COLO668 (cell line): ENCODE data around the gene HOXA4.

Experiments used
- DNase-seq: peaks from one replicate; lab custom pipeline; 2025; ENCODE audit not compliant: unreplicated experiment; lab: John Stamatoyannopoulos, UW

Gene HOXA4

DNA sequence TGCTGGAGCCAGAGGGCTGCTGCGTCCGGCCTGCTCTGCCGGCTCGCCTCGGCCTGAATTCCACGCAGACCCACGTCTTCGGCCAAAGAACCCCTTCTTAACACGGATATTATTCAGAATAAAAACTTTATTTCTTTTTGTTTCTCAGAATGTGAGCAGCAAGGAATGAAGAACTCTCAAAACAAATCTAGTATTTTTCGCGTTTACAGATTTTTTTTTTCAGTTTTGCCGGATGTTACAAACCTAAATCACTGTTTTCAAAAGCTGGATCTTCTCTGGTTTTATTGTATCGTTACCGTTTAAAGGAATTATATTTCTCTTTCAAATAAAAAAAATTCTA, 23.7 kb downstream of the HOXA4 start:
- DNase-seq: no peak

DNA sequence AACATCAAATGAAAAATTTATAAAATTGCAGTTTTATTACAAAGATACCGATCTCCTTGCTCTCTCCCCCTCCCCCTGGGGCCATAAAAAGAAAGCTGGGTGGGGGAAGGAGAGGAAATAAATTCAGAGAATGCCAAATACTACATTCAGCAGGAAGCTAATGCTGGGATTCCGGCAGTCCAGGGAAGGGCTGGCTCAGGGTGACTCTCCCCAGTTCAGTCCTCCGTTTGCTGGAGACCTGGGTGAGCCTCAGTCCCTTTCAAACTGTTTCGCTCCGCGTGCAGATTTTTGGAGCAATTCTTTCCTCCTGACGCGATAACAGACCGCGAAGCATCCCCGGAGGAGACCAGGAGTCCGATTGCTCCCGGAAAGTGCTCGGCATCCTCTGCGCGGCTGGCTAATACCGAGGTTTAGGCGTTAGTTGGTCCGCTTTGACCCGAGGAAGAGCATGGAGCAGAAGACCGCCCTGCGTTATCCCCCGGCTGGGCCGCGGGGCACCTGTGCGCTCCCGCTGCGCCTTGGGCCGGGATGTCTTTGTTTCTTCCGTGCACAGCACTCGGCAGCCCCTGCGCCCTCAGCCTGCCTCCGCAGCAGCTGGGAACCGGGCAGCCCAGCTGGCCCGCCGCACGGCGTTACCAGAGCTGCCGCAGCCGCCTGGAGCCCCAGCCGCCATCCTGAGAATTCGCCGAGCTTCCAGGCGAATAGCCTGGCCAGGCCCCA, 24.2 kb downstream of the HOXA4 start:
- peak; percentile 57 for DNase-seq

GRCh38 chr7:27105301-27106031, 25.1 kb downstream of the HOXA4 start:
- no peak for DNase-seq

GRCh38 chr7:27104341-27105058, 26.1 kb downstream of the HOXA4 start:
- DNase-seq: no peak

DNA sequence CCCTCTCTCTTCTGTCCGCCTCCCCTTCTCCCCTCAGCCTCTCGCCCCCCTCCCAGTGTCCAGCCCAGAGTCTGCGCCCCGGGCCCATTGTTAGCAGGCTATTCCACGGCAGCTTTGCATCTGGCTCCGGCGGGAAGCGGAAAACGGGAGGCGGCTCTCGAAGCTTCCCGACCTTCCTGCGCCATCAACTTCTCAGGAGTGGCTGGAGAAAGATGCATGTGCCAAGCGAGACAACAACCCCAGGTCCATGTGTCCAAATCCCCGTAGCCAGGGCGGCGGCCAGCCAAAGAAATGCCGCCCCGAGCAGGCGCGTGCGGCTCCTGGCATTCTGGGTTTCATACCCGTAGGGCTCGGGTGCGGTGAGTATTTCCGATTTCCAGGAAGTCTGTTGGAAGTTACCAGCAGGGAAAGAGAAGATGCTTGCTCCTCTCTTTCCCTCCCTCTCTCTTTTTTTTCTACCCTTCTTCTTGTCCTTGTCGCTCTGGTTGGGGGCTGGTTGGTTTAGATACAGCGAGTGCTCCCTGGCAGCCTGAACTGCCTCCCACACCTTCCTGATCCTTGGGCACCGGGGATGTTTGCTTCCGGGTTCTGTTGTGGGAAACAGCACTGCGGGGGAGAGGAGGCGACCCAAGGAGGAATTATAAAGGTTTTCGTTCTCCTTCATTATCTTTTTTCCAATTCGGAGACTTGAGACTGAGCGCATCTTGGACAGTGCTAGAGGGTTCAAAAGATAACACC, 26.9 kb downstream of the HOXA4 start:
- DNase-seq: no peak

GRCh38 chr7:27102581-27103442, 27.7 kb downstream of the HOXA4 start, which contains the start of gene HOXA2:
Gene HOXA2 (minus strand): TSS chr7:27102683. CDS start chr7:27102500, 183 bp downstream.
- no peak for DNase-seq

GRCh38 chr7:27101957-27102580, 28.5 kb downstream of the HOXA4 start:
- DNase-seq: no peak

- no peak for DNase-seq
Observed at GRCh38 chr7:27101171-27101956, 29.2 kb downstream of the HOXA4 start.

GRCh38 chr7:27100694-27101170, 29.8 kb downstream of the HOXA4 start:
- no peak for DNase-seq

DNA sequence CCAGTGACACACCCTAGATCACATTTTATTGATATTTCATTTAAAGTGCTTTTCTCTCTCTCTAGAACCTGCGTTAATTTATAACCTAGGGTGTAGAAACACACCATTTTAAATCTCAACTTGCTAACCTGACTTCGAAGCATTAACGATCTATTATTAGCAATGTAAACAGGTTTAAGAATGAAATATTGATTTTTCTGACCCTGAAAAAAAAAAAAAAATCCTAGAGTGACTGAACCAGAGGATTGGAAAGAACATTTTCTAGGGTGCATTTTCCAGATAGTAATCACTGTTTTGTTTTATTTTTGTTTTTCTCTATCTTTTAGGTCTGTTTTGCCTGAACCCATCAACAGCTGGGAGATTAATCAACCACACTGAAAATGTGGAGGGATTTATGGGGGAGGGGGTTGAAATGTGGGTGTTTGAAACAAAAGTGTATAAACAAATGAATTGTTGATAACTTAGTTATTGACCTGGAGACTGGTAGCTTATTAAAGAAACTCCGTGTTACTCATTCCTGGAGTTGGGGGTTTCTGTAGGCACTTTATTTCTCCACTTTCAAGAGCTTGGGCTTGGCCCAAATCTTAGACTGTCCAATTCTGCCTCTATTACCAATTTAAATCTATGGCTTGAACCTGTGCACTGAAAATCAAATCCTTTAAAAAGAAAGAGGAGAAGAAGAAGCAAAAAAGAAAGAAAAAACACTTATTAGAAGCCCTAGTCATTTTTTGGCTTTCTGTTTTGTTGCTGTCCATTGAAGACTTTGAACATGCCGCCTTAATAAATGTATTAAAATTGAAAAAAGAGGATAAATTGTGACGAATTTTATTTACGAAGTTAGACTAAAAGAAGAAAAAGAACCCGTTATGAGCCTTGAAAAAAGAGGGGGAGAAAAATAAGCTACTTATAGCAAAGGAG, 30.8 kb downstream of the HOXA4 start:
- no peak for DNase-seq

DNA sequence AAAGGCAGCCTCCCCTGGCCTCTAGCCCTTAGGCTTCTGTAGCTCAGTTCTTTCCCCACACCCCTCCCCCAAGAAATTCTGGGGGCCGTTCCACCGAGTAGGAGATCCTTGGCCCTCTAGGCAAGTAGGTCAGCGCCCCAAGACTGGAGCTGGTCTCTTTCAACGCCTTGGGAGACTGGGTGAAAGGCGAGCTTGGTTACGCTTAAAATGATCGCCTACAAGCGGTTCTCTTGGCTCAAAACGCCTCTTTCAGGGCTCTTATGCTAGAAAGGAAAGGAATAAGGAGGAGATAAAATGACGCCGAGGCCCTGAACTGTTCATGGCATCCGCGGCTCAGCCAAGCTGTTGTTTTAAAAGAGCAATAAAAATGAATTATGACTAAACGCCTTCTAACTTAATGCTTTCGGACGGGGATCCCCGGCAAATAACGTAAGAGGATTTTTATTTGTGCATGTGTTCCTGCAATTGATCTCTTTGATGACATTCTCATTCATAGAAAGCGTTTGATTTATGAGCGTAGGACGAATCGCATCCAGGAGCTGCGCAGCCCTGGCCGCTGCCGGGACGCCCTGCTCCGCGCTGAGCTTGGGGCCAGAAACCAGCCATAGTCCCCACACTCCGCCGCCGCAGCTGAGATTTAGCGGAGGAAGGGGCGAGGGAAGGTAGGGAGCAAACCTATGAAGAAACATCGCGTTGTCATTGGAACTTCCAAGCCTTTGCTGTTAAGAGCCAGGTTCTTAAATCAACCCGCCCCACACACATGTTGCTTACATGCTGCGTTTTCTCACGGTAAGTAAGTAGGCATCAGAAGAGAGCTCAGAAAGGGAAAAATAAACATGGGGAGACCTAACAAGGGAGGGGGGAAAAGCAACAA, 31.7 kb downstream of the HOXA4 start:
- peak; percentile 75 for DNase-seq

- DNase-seq: peak; percentile 89
Observed at GRCh38 chr7:27097686-27098577, 32.6 kb downstream of the HOXA4 start.

DNA sequence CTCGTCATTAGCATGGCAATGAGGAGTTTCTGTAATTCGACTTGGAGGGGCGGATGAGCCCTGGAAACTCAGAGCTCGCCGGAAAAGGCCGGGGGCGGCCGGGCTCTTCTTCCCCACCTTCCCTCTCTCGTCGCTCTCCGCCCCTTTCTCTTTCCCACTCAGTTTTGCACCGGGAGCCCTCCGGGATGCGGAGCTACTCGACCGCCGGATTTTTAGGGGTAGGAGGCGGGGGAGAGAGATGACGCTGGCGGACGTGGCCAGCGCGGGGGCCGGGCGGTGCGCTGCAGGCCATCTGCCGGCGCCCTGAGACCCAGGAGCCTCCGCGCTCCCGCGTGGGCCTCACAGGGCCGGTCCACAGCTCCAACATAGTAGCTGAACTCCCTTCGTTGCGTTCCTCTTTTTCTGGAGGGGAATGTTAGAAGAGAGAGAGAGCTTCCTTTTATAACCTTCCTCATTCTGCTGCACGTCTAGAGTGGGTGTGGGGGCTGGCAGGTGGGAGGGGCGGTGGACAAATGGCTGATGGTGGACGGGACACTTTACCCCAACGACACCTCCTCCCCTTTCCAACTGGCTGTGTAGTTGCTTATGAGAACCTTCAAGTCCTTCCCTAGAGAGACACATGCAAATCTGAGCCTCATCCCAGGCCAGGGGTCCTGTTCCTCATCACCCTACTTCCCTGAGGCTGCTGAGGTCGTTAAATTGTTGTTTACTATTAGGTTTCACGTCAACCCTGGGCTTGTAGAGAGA, 33.6 kb downstream of the HOXA4 start:
- DNase-seq: peak; percentile 73

- DNase-seq: peak; percentile 97
Observed at GRCh38 chr7:27095897-27096767, 34.4 kb downstream of the HOXA4 start, which contains the start of gene HOXA1. Gene HOXA1 (minus strand): TSS chr7:27096000. CDS start chr7:27095912, 88 bp downstream.
